GM18873 (cell line): Measurements from ENCODE around the gene ANKRD29.

Experiments used
- ATAC-seq: cut with Tn5 transposase; IDR thresholded peaks from one replicate; pipeline ENCODE4 v1.9.1; 2021; ENCODE audit warnings: mild to moderate bottlenecking, moderate library complexity, moderate number of reproducible peaks; ENCODE audit not compliant: unreplicated experiment, low FRiP score

Gene ANKRD29

GRCh38 chr18:23662309-23663263 lies at the start of gene ANKRD29:
TSS of gene ANKRD29 (minus strand) at chr18:23662911. CDS start at chr18:23662730, 181 bp downstream.
- ATAC-seq: no peak

GRCh38 chr18:23712445-23712844 lies 49.7 kb upstream of the ANKRD29 start:
- ATAC-seq: no peak

- ATAC-seq: no peak
Measured at GRCh38 chr18:23711426-23711825, 48.7 kb upstream of the ANKRD29 start.

GRCh38 chr18:23710946-23711345 lies 48.2 kb upstream of the ANKRD29 start:
- no peak for ATAC-seq

GRCh38 chr18:23710068-23710527 lies 47.4 kb upstream of the ANKRD29 start:
- ATAC-seq: no peak

GRCh38 chr18:23706971-23707640 lies 44.4 kb upstream of the ANKRD29 start:
- ATAC-seq: no peak

- no peak for ATAC-seq
Measured at GRCh38 chr18:23704806-23705205, 42.1 kb upstream of the ANKRD29 start.

- no peak for ATAC-seq
Measured at GRCh38 chr18:23703987-23704384, 41.3 kb upstream of the ANKRD29 start.

GRCh38 chr18:23703057-23703986 lies 40.6 kb upstream of the ANKRD29 start:
- ATAC-seq: no peak

GRCh38 chr18:23702606-23703005 lies 39.9 kb upstream of the ANKRD29 start:
- ATAC-seq: no peak

- ATAC-seq: no peak
Measured at GRCh38 chr18:23701544-23702064, 38.9 kb upstream of the ANKRD29 start.

GRCh38 chr18:23701017-23701416 lies 38.3 kb upstream of the ANKRD29 start:
- no peak for ATAC-seq

- ATAC-seq: no peak
Measured at GRCh38 chr18:23694637-23695430, 32.1 kb upstream of the ANKRD29 start.

- no peak for ATAC-seq
Measured at GRCh38 chr18:23693846-23694245, 31.1 kb upstream of the ANKRD29 start.

- ATAC-seq: no peak
Measured at GRCh38 chr18:23690505-23691068, 27.9 kb upstream of the ANKRD29 start.

GRCh38 chr18:23689616-23690504 lies 27.1 kb upstream of the ANKRD29 start:
- no peak for ATAC-seq

GRCh38 chr18:23689031-23689615 lies 26.4 kb upstream of the ANKRD29 start, which contains the start of gene LAMA3:
TSS of gene LAMA3 (plus strand) at chr18:23689453. CDS start at chr18:23689684, 231 bp downstream.
- no peak for ATAC-seq

GRCh38 chr18:23688528-23688927 lies 25.8 kb upstream of the ANKRD29 start:
- ATAC-seq: no peak
